Measurements from ENCODE around the gene PCNX2. TPM values are rescaled to one million over a fixed set of nuclear protein-coding genes. Genes with fewer than 3 reads are reported as not detected.

Gene PCNX2
- polyA plus RNA-seq, 3 donors = 0.29 to 7.9 (median 0.62) TPM

GRCh38 chr1:233261206-233261605 lies 34.3 kb downstream of the PCNX2 start:
- Histone ChIP-seq H3K36me3 (replicated peaks in 1 of 2; ENCODE audit: control insufficient read depth in 1 of 2, insufficient read depth in 2 of 2, low read length in 2 of 2) (peaks cover 17 to 37% of the 10 kb centered on the region in 2 donors), H3K27ac (ENCODE audit: low read depth in 1 of 2, low read length in 2 of 2) (no peak overlapping the region), H3K9me3 (replicated peaks in 1 of 2; ENCODE audit: control insufficient read depth in 1 of 2, insufficient read depth in 1 of 2, low read length in 2 of 2) (no peaks in the 10 kb centered on the region), H3K4me3 (replicated peaks in 1 of 3; ENCODE audit: low read depth in 2 of 3, low read length in 3 of 3) (no peak overlapping the region), H4K20me1 (ENCODE audit: insufficient read depth, low read length) (no peaks in the 10 kb centered on the region), H3K4me1 (ENCODE audit: control insufficient read depth in 1 of 2, insufficient read depth in 2 of 2, low read length in 2 of 2) (no peaks in the 10 kb centered on the region), H3K27me3 (ENCODE audit: control insufficient read depth in 2 of 2, insufficient read depth in 2 of 2, low read length in 2 of 2) (no peaks in the 10 kb centered on the region), H3K9ac (ENCODE audit: insufficient read depth, low read length, poor library complexity, severe bottlenecking) (no peak overlapping the region), H2AFZ (ENCODE audit: insufficient read depth, low read depth, low read length, poor library complexity, severe bottlenecking) (no peak overlapping the region), H3K79me2 (ENCODE audit: insufficient read depth, low read length) (no peaks in the 10 kb centered on the region), H3K4me2 (replicated peaks; ENCODE audit: extremely low read depth, low read length, poor library complexity, severe bottlenecking) (no peak overlapping the region)
- TF ChIP-seq CTCF (IDR thresholded peaks at IDR 0.05) = no peak
- H3K27ac Mint-ChIP-seq = no peak overlapping the region
- H3K4me3 Mint-ChIP-seq = no peak overlapping the region
- WGBS (ENCODE audit: insufficient coverage) = no CpG with 5 or more reads among the region's 3 CpGs
- DNase-seq = no peak
- peaks cover 27 to 29% of the 10 kb centered on the region in 2 donors for H3K36me3 Mint-ChIP-seq
- H3K4me1 Mint-ChIP-seq = no peaks in the 10 kb centered on the region
- H3K27me3 Mint-ChIP-seq (ENCODE audit: low read depth in 3 of 3) = no peaks in the 10 kb centered on the region
- intact Hi-C loops (cut with micrococcal nuclease) = no loop called here
- peaks cover 0 to 2% (median 0%) of the 10 kb centered on the region in 7 donors for H3K9me3 Mint-ChIP-seq

GRCh38 chr1:233257786-233258185 lies 37.7 kb downstream of the PCNX2 start:
- no peak for DNase-seq
- Histone ChIP-seq H3K9me3 (replicated peaks in 1 of 2; ENCODE audit: control insufficient read depth in 1 of 2, insufficient read depth in 1 of 2, low read length in 2 of 2) (no peaks in the 10 kb centered on the region), H3K4me3 (replicated peaks in 1 of 3; ENCODE audit: low read depth in 2 of 3, low read length in 3 of 3) (no peak overlapping the region), H3K9ac (ENCODE audit: insufficient read depth, low read length, poor library complexity, severe bottlenecking) (no peak overlapping the region), H3K4me2 (replicated peaks; ENCODE audit: extremely low read depth, low read length, poor library complexity, severe bottlenecking) (no peak overlapping the region), H3K4me1 (ENCODE audit: control insufficient read depth in 1 of 2, insufficient read depth in 2 of 2, low read length in 2 of 2) (peaks cover 6% of the 10 kb centered on the region in 2 donors), H3K27ac (ENCODE audit: low read depth in 1 of 2, low read length in 2 of 2) (no peak overlapping the region), H4K20me1 (ENCODE audit: insufficient read depth, low read length) (no peaks in the 10 kb centered on the region), H2AFZ (ENCODE audit: insufficient read depth, low read depth, low read length, poor library complexity, severe bottlenecking) (no peak overlapping the region), H3K79me2 (ENCODE audit: insufficient read depth, low read length) (no peaks in the 10 kb centered on the region), H3K27me3 (ENCODE audit: control insufficient read depth in 2 of 2, insufficient read depth in 2 of 2, low read length in 2 of 2) (no peaks in the 10 kb centered on the region), H3K36me3 (replicated peaks in 1 of 2; ENCODE audit: control insufficient read depth in 1 of 2, insufficient read depth in 2 of 2, low read length in 2 of 2) (peaks cover 17 to 37% of the 10 kb centered on the region in 2 donors)
- Mint-ChIP-seq H3K4me1 (peaks cover 6% of the 10 kb centered on the region), H3K36me3 (peaks cover 24 to 29% of the 10 kb centered on the region in 2 donors), H3K27ac (no peak overlapping the region), H3K27me3 (ENCODE audit: low read depth in 3 of 3) (no peaks in the 10 kb centered on the region), H3K9me3 (no peaks in the 10 kb centered on the region), H3K4me3 (no peak overlapping the region)
- 94% methylated on average over 6 of the region's 6 CpGs for WGBS (ENCODE audit: insufficient coverage)
- no peak for TF ChIP-seq CTCF (IDR thresholded peaks at IDR 0.05)
- intact Hi-C loops (cut with micrococcal nuclease) = no loop called here

Measured in CD14-positive monocyte (primary cell).